GM12878 (cell line): ENCODE results near the gene DISP3.

Experiments used
- EP300 ChIP-seq, 2 experiments: fragments of 150-350 bp in 1 of 2; IDR thresholded peaks; 2 replicates each; pipeline ENCODE4 v1.6.1; 2011 to 2012; ENCODE audit warnings: low read depth in 2 of 2, low read length in 2 of 2, borderline replicate concordance in 1 of 2, improper control_type of control experiment in 1 of 2, inconsistent platforms in 1 of 2; ENCODE audit not compliant: control insufficient read depth in 1 of 2
- JUND ChIP-seq: IDR thresholded peaks from 2 replicates; pipeline ENCODE4 v1.6.1; 2012; ENCODE audit warnings: low read depth, mild to moderate bottlenecking, low read length, improper control_type of control experiment, moderate library complexity
- POLR2AphosphoS5 ChIP-seq: IDR thresholded peaks from 2 replicates; pipeline ENCODE4 v1.6.1; 2011; ENCODE audit warnings: mild to moderate bottlenecking, low read length, inconsistent platforms
- SUZ12 ChIP-seq: fragments of 200-600 bp; sonication (generic); IDR thresholded peaks from one replicate; pipeline ENCODE4 v1.6.1; 2018; ENCODE audit warnings: antibody characterized with exemption, mild to moderate bottlenecking; ENCODE audit not compliant: unreplicated experiment
- TF ChIP-seq, protein P1 (sequence below): IDR thresholded peaks from 2 replicates; pipeline ENCODE4 v1.6.1; 2011; ENCODE audit warnings: low read depth, low read length, improper control_type of control experiment, borderline replicate concordance
- TF ChIP-seq, protein P2 (sequence below), 3 experiments: IDR thresholded peaks in 2 of 3; conservative IDR thresholded peaks in 1 of 3; 2 replicates each; pipeline ENCODE4 v1.5.1; 2011; ENCODE audit warnings: low read depth in 3 of 3, low read length in 3 of 3, mild to moderate bottlenecking in 3 of 3, control low read depth in 2 of 3, moderate library complexity in 2 of 3, inconsistent platforms in 1 of 3, mixed read lengths in 1 of 3; ENCODE audit not compliant: control insufficient read depth in 2 of 3, insufficient read depth in 1 of 3; ENCODE audit errors: extremely low read depth in 1 of 3

DNA sequence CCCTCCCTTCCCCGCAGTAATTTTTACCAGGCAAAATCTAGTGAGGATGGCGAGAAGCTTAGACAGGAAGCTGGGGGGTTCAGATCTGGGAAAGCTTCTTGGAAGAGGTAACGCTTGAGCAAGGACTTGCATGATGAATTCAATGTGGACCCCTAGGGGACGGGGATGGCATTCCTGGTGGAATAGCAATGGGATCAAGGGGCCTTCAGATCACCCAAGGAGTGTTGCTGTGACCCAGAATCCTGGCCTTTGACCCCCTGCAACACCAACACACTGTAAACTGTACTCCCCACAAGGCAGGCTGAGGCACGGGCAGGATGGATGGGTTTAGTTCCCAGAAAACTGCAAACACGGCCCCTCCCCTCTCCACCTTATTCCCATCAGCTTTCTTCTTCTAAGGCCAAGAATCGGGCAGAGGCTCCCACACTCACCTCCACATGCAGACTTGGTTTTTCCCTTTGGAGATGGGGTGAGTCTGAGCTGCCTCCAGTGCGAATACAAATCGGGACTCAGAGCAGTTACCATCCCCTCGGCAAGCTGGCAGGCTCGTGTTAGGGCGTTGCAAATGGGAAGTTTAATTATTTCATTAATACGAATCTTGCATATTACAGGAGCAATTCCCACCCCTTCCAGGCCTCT, 20.1 kb downstream of the DISP3 start:
- no peak for TF ChIP-seq SUZ12
- TF ChIP-seq, protein P1, sequence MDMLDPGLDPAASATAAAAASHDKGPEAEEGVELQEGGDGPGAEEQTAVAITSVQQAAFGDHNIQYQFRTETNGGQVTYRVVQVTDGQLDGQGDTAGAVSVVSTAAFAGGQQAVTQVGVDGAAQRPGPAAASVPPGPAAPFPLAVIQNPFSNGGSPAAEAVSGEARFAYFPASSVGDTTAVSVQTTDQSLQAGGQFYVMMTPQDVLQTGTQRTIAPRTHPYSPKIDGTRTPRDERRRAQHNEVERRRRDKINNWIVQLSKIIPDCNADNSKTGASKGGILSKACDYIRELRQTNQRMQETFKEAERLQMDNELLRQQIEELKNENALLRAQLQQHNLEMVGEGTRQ: no peak
- TF ChIP-seq EP300 (IDR thresholded peaks at IDR 0.05; ENCODE audit: borderline replicate concordance in 1 of 2, control insufficient read depth in 1 of 2, low read depth in 2 of 2, low read length in 2 of 2): no peak
- no peak for TF ChIP-seq JUND
- TF ChIP-seq, protein P2, sequence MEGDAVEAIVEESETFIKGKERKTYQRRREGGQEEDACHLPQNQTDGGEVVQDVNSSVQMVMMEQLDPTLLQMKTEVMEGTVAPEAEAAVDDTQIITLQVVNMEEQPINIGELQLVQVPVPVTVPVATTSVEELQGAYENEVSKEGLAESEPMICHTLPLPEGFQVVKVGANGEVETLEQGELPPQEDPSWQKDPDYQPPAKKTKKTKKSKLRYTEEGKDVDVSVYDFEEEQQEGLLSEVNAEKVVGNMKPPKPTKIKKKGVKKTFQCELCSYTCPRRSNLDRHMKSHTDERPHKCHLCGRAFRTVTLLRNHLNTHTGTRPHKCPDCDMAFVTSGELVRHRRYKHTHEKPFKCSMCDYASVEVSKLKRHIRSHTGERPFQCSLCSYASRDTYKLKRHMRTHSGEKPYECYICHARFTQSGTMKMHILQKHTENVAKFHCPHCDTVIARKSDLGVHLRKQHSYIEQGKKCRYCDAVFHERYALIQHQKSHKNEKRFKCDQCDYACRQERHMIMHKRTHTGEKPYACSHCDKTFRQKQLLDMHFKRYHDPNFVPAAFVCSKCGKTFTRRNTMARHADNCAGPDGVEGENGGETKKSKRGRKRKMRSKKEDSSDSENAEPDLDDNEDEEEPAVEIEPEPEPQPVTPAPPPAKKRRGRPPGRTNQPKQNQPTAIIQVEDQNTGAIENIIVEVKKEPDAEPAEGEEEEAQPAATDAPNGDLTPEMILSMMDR (IDR thresholded peaks at IDR 0.05 in 2 of 3, conservative IDR thresholded peaks at IDR 0.05 in 1 of 3; ENCODE audit: control insufficient read depth in 2 of 3, extremely low read depth in 1 of 3, insufficient read depth in 1 of 3, low read depth in 3 of 3, low read length in 3 of 3): no peak
- no peak for TF ChIP-seq POLR2AphosphoS5
